ENCODE measurements around the gene GLIPR2.
"Not testable (repeated sequence)": the region's sequence is repeated elsewhere in the genome, so short reads cannot be mapped to it uniquely, and the experiment has no call there.

GLIPR2 gene

GRCh38 chr9:36136272-36136893 is at the start of gene GLIPR2:
Gene GLIPR2, plus strand, starts transcription at chr9:36136733. Its CDS starts 46 bp downstream, at chr9:36136779.
- peak; percentile 83 for DNase-seq

GRCh38 chr9:36087054-36087453 is 49.5 kb upstream of the GLIPR2 start:
- DNase-seq: not testable (repeated sequence)

- DNase-seq: no peak
These were observed 48.5 kb upstream of the GLIPR2 start for GRCh38 chr9:36088020-36088419.

GRCh38 chr9:36091026-36091953 is 45.2 kb upstream of the GLIPR2 start:
- DNase-seq: no peak

GRCh38 chr9:36092014-36092413 is 44.5 kb upstream of the GLIPR2 start:
- no peak for DNase-seq

- no peak for DNase-seq
These were observed 43.9 kb upstream of the GLIPR2 start for GRCh38 chr9:36092509-36093215.

GRCh38 chr9:36093384-36093783 is 43.1 kb upstream of the GLIPR2 start:
- DNase-seq: no peak

GRCh38 chr9:36099718-36100117 is 36.8 kb upstream of the GLIPR2 start:
- no peak for DNase-seq

- DNase-seq: no peak
These were observed 36.0 kb upstream of the GLIPR2 start for GRCh38 chr9:36100532-36100931.

GRCh38 chr9:36101916-36102741 is 34.4 kb upstream of the GLIPR2 start:
- DNase-seq: no peak

GRCh38 chr9:36102742-36103495 is 33.6 kb upstream of the GLIPR2 start:
- peak; percentile 85 for DNase-seq

GRCh38 chr9:36109071-36109470 is 27.5 kb upstream of the GLIPR2 start:
- no peak for DNase-seq

- no peak for DNase-seq
These were observed 26.1 kb upstream of the GLIPR2 start for GRCh38 chr9:36110434-36110833.

GRCh38 chr9:36112516-36112915 is 24.0 kb upstream of the GLIPR2 start:
- DNase-seq: no peak

GRCh38 chr9:36113999-36114398 is 22.5 kb upstream of the GLIPR2 start:
- no peak for DNase-seq

GRCh38 chr9:36116593-36116992 is 19.9 kb upstream of the GLIPR2 start:
- no peak for DNase-seq

- DNase-seq: no peak
These were observed 18.3 kb upstream of the GLIPR2 start for GRCh38 chr9:36118201-36118600.

GRCh38 chr9:36118706-36119105 is 17.8 kb upstream of the GLIPR2 start:
- no peak for DNase-seq

GRCh38 chr9:36119476-36119875 is 17.1 kb upstream of the GLIPR2 start:
- DNase-seq: no peak

GRCh38 chr9:36120705-36121104 is 15.8 kb upstream of the GLIPR2 start:
- no peak for DNase-seq

GRCh38 chr9:36121971-36122370 is 14.6 kb upstream of the GLIPR2 start:
- no peak for DNase-seq

- no peak for DNase-seq
These were observed 13.0 kb upstream of the GLIPR2 start for GRCh38 chr9:36123515-36123914.
